Measurements from ENCODE around the gene C17orf107. TPM values are rescaled to one million over a fixed set of nuclear protein-coding genes. Genes with fewer than 3 reads are reported as not detected.

C17orf107 gene
- total and polyA plus RNA-seq, 9 of the 15 experiments (the other 6 are each of a cell fraction or from before 2014, with no cell fraction given) = 0.05 to 0.29 (median 0.07) TPM; not detected in 4

- TF ChIP-seq PHB (CRISPR knock-in tag; IDR thresholded peaks at IDR 0.05) (no peak), ZNF354B (CRISPR knock-in tag; IDR thresholded peaks at IDR 0.05) (no peak), MNT (conservative IDR thresholded peaks at IDR 0.05) (no peak), DPF2 (IDR thresholded peaks at IDR 0.05) (peak; percentile 66; the same call in 1 of the 2 replicates), FOXK2 (conservative IDR thresholded peaks at IDR 0.05 in 1 of 2, IDR thresholded peaks at IDR 0.05 in 1 of 2; ENCODE audit: low read depth in 2 of 2) (no peak; a peak in 2 of 4 replicates), CREB3L1 (IDR thresholded peaks at IDR 0.05; ENCODE audit: borderline replicate concordance, low read depth) (no peak), HDGF (IDR thresholded peaks at IDR 0.05) (peak; percentile 95), ETS2 (tag; IDR thresholded peaks at IDR 0.05; ENCODE audit: borderline replicate concordance, poor library complexity, severe bottlenecking) (no peak), HDAC8 (tag; IDR thresholded peaks at IDR 0.05) (no peak), ZNF699 (CRISPR knock-in tag; IDR thresholded peaks at IDR 0.05; ENCODE audit: insufficient replicate concordance) (no peak), POU5F1 (IDR thresholded peaks at IDR 0.05; ENCODE audit: borderline replicate concordance, low read depth, low read length, partially characterized antibody) (no peak), MED1 (CRISPR knock-in tag; IDR thresholded peaks at IDR 0.05; ENCODE audit: borderline replicate concordance) (no peak), ERF (CRISPR knock-in tag; IDR thresholded peaks at IDR 0.05) (no peak), EHMT2 (IDR thresholded peaks at IDR 0.05) (0 out of 2 replicates have a peak, but pooled peaks have one; percentile 24), BDP1 (IDR thresholded peaks at IDR 0.05; ENCODE audit: insufficient read depth, insufficient read length) (no peak), HBP1 (CRISPR knock-in tag; IDR thresholded peaks at IDR 0.05) (peak; percentile 92), RNF219 (CRISPR knock-in tag; IDR thresholded peaks at IDR 0.05) (no peak), ZNF41 (CRISPR knock-in tag; conservative IDR thresholded peaks at IDR 0.05) (no peak), MITF (IDR thresholded peaks at IDR 0.05) (no peak)
Observed at GRCh38 chr17:4908711-4909496, 9.6 kb downstream of the C17orf107 start (continued).
